ENCODE measurements around the gene MEGF9. TPM values are rescaled to one million over a fixed set of nuclear protein-coding genes. Genes with fewer than 3 reads are reported as not detected.

The MEGF9 gene
- total and polyA plus RNA-seq, 2 donors (not counting 1 experiment from before 2014, with no cell fraction given): 3.5 to 11.3 TPM

DNA sequence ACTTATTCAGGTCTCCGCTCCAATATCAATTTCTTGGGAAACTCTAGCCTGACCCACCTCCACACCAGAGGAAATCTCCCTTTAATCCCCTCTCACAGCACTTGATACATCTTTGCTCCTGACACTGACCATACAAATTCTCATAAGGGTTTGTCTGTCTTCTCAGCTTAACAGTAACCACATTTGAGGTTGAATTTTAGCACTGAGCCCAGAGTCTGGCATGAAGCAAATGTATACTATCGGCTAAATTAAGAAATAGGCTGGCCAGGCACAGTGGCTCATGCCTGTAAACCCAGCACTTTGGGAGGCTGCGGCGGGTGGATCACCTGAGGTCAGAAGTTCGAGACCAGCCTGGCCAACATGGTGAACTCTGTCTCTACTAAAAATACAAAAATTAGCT, 144.0 kb downstream of the MEGF9 start:
- H3K27me3 Mint-ChIP-seq: no peaks in the 10 kb centered on the region
- peaks cover 3% of the 10 kb centered on the region for H3K4me1 Mint-ChIP-seq
- no peak overlapping the region for H3K27ac Mint-ChIP-seq
- peaks cover 22% of the 10 kb centered on the region for H4K20me1 ChIP-seq (ENCODE audit: control insufficient read depth, insufficient read depth, low read length, poor library complexity, severe bottlenecking)
- no peak overlapping the region for H3K4me2 ChIP-seq (replicated peaks; ENCODE audit: low read depth, low read length, poor library complexity, severe bottlenecking)
- peaks cover 27% of the 10 kb centered on the region for H3K79me2 ChIP-seq (ENCODE audit: control insufficient read depth, insufficient read depth, low read length)
- ATAC-seq (ENCODE audit: low read depth) (no peak), DNase-seq (no peak)
- intact Hi-C loops (cut with micrococcal nuclease): no loop called here
- no peak overlapping the region for H3K9ac ChIP-seq (ENCODE audit: low read length)
- TF ChIP-seq, protein P1, sequence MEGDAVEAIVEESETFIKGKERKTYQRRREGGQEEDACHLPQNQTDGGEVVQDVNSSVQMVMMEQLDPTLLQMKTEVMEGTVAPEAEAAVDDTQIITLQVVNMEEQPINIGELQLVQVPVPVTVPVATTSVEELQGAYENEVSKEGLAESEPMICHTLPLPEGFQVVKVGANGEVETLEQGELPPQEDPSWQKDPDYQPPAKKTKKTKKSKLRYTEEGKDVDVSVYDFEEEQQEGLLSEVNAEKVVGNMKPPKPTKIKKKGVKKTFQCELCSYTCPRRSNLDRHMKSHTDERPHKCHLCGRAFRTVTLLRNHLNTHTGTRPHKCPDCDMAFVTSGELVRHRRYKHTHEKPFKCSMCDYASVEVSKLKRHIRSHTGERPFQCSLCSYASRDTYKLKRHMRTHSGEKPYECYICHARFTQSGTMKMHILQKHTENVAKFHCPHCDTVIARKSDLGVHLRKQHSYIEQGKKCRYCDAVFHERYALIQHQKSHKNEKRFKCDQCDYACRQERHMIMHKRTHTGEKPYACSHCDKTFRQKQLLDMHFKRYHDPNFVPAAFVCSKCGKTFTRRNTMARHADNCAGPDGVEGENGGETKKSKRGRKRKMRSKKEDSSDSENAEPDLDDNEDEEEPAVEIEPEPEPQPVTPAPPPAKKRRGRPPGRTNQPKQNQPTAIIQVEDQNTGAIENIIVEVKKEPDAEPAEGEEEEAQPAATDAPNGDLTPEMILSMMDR (IDR thresholded peaks at IDR 0.05): no peak
- no peak for TF ChIP-seq EZH2 (IDR thresholded peaks at IDR 0.05; ENCODE audit: borderline replicate concordance, insufficient read depth, low read depth, low read length, poor library complexity, severe bottlenecking)
- ChIA-PET CTCF (no interaction called here), POLR2A (no interaction called here)
- H3K4me1 ChIP-seq (ENCODE audit: control insufficient read depth in 2 of 2, insufficient read depth in 2 of 2, low read length in 2 of 2): no peaks in the 10 kb centered on the region
- no peaks in the 10 kb centered on the region for H3K9me3 Mint-ChIP-seq (ENCODE audit: insufficient read depth)
- no peak overlapping the region for H3K4me3 Mint-ChIP-seq
- no peaks in the 10 kb centered on the region for H3K27me3 ChIP-seq (replicated peaks in 1 of 4; ENCODE audit: control extremely low read depth in 1 of 4, control insufficient read depth in 3 of 4, insufficient read depth in 4 of 4, low read length in 3 of 4)
- 96% methylated on average over 3 of the region's 5 CpGs for WGBS (ENCODE audit: insufficient coverage)
- H3K27ac ChIP-seq (ENCODE audit: low read length in 2 of 2): no peak overlapping the region
- no peaks in the 10 kb centered on the region for H3K9me3 ChIP-seq (ENCODE audit: control extremely low read depth in 1 of 3, control insufficient read depth in 2 of 3, insufficient read depth in 1 of 3, low read length in 2 of 3)
- H2AFZ ChIP-seq (ENCODE audit: insufficient read depth, low read depth, low read length, poor library complexity, severe bottlenecking): no peak overlapping the region
- peaks cover 0 to 64% of the 10 kb centered on the region in 2 experiments for H3K36me3 ChIP-seq (replicated peaks in 1 of 2; ENCODE audit: control extremely low read depth in 1 of 2, control insufficient read depth in 1 of 2, extremely low read depth in 1 of 2, insufficient read depth in 2 of 2, low read length in 1 of 2)
- H3K4me3 ChIP-seq (ENCODE audit: control extremely low read depth in 1 of 5, extremely low read depth in 1 of 5, insufficient read depth in 1 of 5, low read depth in 2 of 5, low read length in 4 of 5): no peak overlapping the region

DNA sequence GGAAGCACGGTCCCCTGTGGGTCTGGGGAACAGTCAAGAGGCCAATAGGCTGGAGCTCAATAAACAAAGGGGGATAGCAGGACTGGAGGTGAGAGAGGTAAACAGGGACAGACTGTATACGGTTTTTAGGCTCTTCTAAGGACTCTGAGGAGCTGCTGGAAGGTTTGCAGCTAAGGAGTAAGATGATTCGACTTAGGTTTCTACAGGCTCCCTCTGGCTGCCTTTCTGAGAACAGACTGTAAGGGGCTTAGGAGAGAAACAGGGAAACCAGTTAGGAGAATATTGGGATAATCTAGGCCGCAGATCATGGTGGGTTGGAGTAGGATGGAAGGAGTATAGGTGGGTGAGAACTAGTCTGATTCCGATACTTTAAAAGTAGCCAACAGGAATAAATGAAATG, 144.7 kb downstream of the MEGF9 start:
- Histone ChIP-seq H3K79me2 (ENCODE audit: control insufficient read depth, insufficient read depth, low read length) (peaks cover 33% of the 10 kb centered on the region), H3K36me3 (replicated peaks in 1 of 2; ENCODE audit: control extremely low read depth in 1 of 2, control insufficient read depth in 1 of 2, extremely low read depth in 1 of 2, insufficient read depth in 2 of 2, low read length in 1 of 2) (peaks cover 0 to 70% of the 10 kb centered on the region in 2 experiments)
- 97% methylated on average over 5 of the region's 5 CpGs for WGBS (ENCODE audit: insufficient coverage)

More for the DNA sequence above, 144.7 kb downstream of the MEGF9 start:
- intact Hi-C loops (cut with micrococcal nuclease): no loop called here
- H3K9me3 ChIP-seq (ENCODE audit: control extremely low read depth in 1 of 3, control insufficient read depth in 2 of 3, insufficient read depth in 1 of 3, low read length in 2 of 3): no peaks in the 10 kb centered on the region
- H3K4me1 ChIP-seq (ENCODE audit: control insufficient read depth in 2 of 2, insufficient read depth in 2 of 2, low read length in 2 of 2): no peaks in the 10 kb centered on the region
- H3K27me3 ChIP-seq (replicated peaks in 1 of 4; ENCODE audit: control extremely low read depth in 1 of 4, control insufficient read depth in 3 of 4, insufficient read depth in 4 of 4, low read length in 3 of 4): no peaks in the 10 kb centered on the region
- H3K4me3 ChIP-seq (ENCODE audit: control extremely low read depth in 1 of 5, extremely low read depth in 1 of 5, insufficient read depth in 1 of 5, low read depth in 2 of 5, low read length in 4 of 5): no peak overlapping the region
- no peak overlapping the region for H3K27ac ChIP-seq (ENCODE audit: low read length in 2 of 2)
- no peak overlapping the region for H3K4me2 ChIP-seq (replicated peaks; ENCODE audit: low read depth, low read length, poor library complexity, severe bottlenecking)
- CTCF ChIA-PET: no interaction called here
- peaks cover 23% of the 10 kb centered on the region for H4K20me1 ChIP-seq (ENCODE audit: control insufficient read depth, insufficient read depth, low read length, poor library complexity, severe bottlenecking)
- no peak for ATAC-seq (ENCODE audit: low read depth)
- TF ChIP-seq, protein P1 (IDR thresholded peaks at IDR 0.05): no peak
- no peak for TF ChIP-seq EZH2 (IDR thresholded peaks at IDR 0.05; ENCODE audit: borderline replicate concordance, insufficient read depth, low read depth, low read length, poor library complexity, severe bottlenecking)
- Mint-ChIP-seq H3K4me3 (no peak overlapping the region), H3K27ac (no peak overlapping the region), H3K4me1 (peaks cover 3% of the 10 kb centered on the region), H3K27me3 (no peaks in the 10 kb centered on the region), H3K9me3 (ENCODE audit: insufficient read depth) (no peaks in the 10 kb centered on the region)
- POLR2A ChIA-PET: no interaction called here
- DNase-seq: no peak
- H3K9ac ChIP-seq (ENCODE audit: low read length): no peak overlapping the region
- no peak overlapping the region for H2AFZ ChIP-seq (ENCODE audit: insufficient read depth, low read depth, low read length, poor library complexity, severe bottlenecking)
